Kidney epithelial cell (primary cell): ENCODE measurements around the gene ATP2C1. TPM values are rescaled to one million over a fixed set of nuclear protein-coding genes. Genes with fewer than 3 reads are reported as not detected.

Experiments used
- DNase-seq: peaks from one replicate; pipeline ENCODE4 v3.0.0-alpha.2; 2010; ENCODE audit warnings: low read depth
- H3K27me3 ChIP-seq: 2 replicates; pipeline ENCODE4 v1.6.0; 2011; ENCODE audit warnings: low read length; ENCODE audit not compliant: control insufficient read depth, insufficient read depth
- H3K36me3 ChIP-seq: 2 replicates; pipeline ENCODE4 v1.5.1; 2011; ENCODE audit warnings: low read length; ENCODE audit not compliant: control insufficient read depth, insufficient read depth
- H3K4me3 ChIP-seq: 2 replicates; pipeline ENCODE4 v1.5.1; 2011; ENCODE audit warnings: low read depth, mild to moderate bottlenecking, control low read depth, low read length
- total RNA-seq: library from RNA; depleted of rRNA; stranded (reverse); fragments of >200 nt; gene quantifications from 2 replicates; pipeline ENCODE4 v1.2.3, GENCODE V29; 2015
- TF ChIP-seq, protein P1 (sequence below): IDR thresholded peaks from 2 replicates; pipeline ENCODE4 v1.5.1; 2011; ENCODE audit warnings: mild to moderate bottlenecking, moderate library complexity, low read length, control low read depth, inconsistent platforms; ENCODE audit not compliant: insufficient read depth, poor library complexity, severe bottlenecking

The ATP2C1 gene
- total RNA-seq, 1 donor from 2014 or later = 85.3 TPM

DNA sequence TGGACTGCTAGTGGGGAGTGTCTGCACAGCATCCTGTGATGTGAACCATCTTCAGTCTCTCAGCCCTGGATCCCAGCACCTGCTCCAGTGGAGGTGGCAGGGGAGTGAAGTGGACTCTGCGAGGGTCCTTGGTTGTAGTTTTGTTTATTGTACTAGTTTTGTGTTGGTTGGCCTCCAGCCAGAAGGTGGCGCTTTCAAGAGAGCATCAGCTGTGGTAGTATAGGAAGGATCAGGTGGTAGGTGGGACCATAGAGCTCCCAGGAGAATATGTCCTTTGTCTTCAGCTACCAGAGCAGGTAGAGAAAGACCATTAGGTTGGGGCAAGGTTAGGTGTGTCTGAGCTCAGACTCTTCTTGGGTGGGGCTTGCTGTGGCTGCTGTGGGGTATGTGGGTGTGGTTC, 153.7 kb downstream of the ATP2C1 start:
- no peaks in the 10 kb centered on the region for H3K27me3 ChIP-seq
- TF ChIP-seq, protein P1, sequence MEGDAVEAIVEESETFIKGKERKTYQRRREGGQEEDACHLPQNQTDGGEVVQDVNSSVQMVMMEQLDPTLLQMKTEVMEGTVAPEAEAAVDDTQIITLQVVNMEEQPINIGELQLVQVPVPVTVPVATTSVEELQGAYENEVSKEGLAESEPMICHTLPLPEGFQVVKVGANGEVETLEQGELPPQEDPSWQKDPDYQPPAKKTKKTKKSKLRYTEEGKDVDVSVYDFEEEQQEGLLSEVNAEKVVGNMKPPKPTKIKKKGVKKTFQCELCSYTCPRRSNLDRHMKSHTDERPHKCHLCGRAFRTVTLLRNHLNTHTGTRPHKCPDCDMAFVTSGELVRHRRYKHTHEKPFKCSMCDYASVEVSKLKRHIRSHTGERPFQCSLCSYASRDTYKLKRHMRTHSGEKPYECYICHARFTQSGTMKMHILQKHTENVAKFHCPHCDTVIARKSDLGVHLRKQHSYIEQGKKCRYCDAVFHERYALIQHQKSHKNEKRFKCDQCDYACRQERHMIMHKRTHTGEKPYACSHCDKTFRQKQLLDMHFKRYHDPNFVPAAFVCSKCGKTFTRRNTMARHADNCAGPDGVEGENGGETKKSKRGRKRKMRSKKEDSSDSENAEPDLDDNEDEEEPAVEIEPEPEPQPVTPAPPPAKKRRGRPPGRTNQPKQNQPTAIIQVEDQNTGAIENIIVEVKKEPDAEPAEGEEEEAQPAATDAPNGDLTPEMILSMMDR = no peak
- no peak for DNase-seq
- H3K36me3 ChIP-seq = no peaks in the 10 kb centered on the region
- no peak overlapping the region for H3K4me3 ChIP-seq

DNA sequence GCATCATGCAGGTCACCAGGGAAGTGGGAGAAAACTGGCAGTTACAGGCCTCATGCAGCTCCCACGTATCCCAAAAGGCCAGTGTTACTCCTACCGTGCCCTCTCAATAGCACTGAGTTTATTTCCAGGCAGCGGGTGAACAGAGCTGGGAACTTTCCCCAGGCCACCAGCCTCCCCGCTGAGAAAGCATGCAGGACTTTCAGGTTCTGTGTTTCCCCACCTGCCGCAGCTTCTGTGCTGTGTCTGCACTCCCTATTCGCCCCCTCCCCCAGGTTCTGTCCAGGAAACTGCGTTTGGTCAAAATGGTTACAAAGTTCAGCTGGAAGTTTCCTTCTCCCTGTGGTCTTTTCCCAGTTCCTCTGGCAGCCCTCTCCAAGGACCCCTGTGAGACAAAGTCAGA, 154.1 kb downstream of the ATP2C1 start:
- Histone ChIP-seq H3K4me3 (no peak overlapping the region), H3K27me3 (no peaks in the 10 kb centered on the region), H3K36me3 (no peaks in the 10 kb centered on the region)
- TF ChIP-seq, protein P1 = no peak
- no peak for DNase-seq

DNA sequence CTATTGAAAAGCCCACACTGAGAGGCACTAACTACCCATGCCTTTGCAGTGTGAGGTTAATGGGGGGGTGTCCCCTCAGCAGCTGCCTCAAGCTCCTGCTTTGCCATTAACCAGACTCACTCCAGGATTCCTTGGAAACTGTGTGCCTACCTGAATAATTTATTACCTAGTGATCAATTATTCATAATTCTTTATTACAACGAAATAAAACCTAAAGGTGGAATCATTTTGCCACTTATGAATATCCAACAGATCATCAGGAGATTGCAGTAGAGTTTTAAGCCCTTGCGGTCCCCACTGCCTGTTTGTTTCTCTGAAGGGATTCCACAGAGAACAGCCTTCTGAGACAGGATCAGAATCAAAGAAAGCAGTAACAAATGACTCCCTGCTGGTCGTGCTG, 156.1 kb downstream of the ATP2C1 start:
- Histone ChIP-seq H3K4me3 (no peak overlapping the region), H3K27me3 (no peaks in the 10 kb centered on the region), H3K36me3 (no peaks in the 10 kb centered on the region)
- DNase-seq = no peak
- TF ChIP-seq, protein P1 = no peak

DNA sequence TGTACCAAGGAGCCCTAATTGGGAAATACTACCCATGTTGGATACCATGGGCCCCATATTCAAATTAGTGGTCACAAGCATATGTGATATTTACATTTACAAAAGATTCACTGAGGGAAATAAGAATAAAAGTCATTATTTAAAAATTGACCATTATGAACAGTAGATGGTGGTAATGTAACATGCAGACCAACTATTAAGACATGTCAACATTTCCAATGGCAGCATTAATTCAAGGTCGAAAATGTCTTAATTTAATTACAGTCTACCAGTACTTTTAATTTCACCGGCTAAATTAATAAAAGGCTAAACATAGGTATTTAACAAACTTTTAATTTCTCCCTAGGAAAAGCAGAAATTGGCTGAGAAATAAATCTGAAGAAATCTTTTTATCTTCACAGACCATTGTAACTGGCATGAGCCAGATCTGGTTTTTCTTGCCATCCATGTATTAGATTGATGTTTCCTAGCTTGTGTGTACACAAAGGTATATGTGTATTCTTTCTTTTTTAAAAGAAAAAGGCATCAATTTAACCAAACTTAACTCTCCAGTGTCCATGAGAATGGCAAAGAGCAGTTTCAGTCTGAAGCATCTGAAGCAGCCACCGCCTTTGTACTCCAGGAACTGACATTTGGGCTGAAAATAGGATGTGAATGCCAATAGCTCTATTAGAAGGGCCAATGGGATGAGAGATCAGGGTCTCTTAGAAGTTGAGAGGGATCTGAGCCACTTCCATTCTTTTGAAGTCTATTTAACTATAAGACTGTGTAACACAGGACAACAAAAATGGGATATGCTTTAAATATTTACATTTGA, 159.4 kb downstream of the ATP2C1 start:
- H3K4me3 ChIP-seq = no peak overlapping the region
- H3K36me3 ChIP-seq = no peaks in the 10 kb centered on the region
- DNase-seq = no peak
- H3K27me3 ChIP-seq = no peaks in the 10 kb centered on the region
- TF ChIP-seq, protein P1 = peak; percentile 14

Other genes with a start within 250 kb of the ATP2C1 start
- 31.5 and 32.9 TPM in 2 replicates for gene PIK3R4, start 147.3 kb upstream of the ATP2C1 start, total RNA-seq
- 4.1 and 5.8 TPM in 2 replicates for gene ASTE1, start 132.7 kb downstream of the ATP2C1 start, total RNA-seq
- gene NEK11, start 132.8 kb downstream of the ATP2C1 start, total RNA-seq = 5.1 and 7.6 TPM in 2 replicates